GM13977 (cell line): ENCODE data around the gene CD99L2.

ENCODE experiments used
- DNase-seq: peaks from one replicate; pipeline ENCODE4 v3.0.0; 2012; ENCODE audit warnings: low spot score
- in situ Hi-C: fragments of 300-500 bp; cut with MboI; formaldehyde crosslinking; loops from one replicate; pipeline ENCODE4 v1.12.0; 2022; ENCODE audit warnings: low sequenced_read_pairs, low pct_unique_long_range_greater_than_20kb, mixed read lengths, inconsistent platforms; ENCODE audit not compliant: unreplicated experiment
- TF ChIP-seq, protein P1 (sequence below): IDR thresholded peaks from 2 replicates; pipeline ENCODE4 v1.5.1; 2012; ENCODE audit warnings: mild to moderate bottlenecking, control low read depth; ENCODE audit not compliant: insufficient read depth; ENCODE audit errors: extremely low read depth, missing control alignments

The CD99L2 gene

DNA sequence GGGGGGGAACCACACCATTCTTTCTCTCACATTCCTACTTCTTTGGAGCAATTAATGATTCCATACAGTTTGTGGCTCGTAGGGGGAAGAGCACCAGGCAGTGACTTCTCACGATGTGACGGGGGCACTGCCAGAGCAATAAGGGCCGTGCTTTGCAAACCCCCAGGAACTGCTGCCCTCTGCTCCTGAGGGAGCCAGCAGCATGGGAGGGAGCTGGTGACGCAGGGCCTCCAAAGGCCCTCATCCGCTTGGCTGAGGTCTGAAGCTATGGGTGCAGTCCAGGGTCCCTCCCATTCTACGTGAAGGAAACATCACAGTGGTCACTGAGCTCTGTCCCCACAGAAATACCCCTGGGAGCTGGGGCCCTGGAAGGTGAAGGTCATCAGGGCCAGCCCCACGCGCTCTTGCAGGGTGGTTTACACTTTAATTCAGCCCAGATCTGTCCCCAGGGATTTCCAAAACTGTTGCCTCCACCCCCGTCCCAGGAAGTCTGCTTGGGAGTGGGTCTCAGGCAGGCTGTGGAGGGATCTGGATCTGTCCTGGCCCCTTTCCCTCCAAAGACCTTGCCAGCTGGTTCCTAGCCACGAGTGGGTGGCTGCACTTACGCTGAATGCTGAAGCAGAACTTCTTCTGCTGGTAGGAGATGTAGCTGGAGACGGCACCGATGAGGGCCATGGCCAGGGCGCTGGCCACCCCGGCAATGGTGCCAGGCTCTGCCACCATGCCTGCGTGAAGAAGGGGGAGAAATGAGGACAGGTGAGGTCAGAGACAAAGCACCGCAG is 122.7 kb downstream of the CD99L2 start:
- TF ChIP-seq, protein P1, sequence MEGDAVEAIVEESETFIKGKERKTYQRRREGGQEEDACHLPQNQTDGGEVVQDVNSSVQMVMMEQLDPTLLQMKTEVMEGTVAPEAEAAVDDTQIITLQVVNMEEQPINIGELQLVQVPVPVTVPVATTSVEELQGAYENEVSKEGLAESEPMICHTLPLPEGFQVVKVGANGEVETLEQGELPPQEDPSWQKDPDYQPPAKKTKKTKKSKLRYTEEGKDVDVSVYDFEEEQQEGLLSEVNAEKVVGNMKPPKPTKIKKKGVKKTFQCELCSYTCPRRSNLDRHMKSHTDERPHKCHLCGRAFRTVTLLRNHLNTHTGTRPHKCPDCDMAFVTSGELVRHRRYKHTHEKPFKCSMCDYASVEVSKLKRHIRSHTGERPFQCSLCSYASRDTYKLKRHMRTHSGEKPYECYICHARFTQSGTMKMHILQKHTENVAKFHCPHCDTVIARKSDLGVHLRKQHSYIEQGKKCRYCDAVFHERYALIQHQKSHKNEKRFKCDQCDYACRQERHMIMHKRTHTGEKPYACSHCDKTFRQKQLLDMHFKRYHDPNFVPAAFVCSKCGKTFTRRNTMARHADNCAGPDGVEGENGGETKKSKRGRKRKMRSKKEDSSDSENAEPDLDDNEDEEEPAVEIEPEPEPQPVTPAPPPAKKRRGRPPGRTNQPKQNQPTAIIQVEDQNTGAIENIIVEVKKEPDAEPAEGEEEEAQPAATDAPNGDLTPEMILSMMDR = no peak
- no peak for DNase-seq
- in situ Hi-C loops = loop anchor here (10.0 kb wide), 1 partner anchor 309 kb away; no protein-coding TSS in a partner anchor

DNA sequence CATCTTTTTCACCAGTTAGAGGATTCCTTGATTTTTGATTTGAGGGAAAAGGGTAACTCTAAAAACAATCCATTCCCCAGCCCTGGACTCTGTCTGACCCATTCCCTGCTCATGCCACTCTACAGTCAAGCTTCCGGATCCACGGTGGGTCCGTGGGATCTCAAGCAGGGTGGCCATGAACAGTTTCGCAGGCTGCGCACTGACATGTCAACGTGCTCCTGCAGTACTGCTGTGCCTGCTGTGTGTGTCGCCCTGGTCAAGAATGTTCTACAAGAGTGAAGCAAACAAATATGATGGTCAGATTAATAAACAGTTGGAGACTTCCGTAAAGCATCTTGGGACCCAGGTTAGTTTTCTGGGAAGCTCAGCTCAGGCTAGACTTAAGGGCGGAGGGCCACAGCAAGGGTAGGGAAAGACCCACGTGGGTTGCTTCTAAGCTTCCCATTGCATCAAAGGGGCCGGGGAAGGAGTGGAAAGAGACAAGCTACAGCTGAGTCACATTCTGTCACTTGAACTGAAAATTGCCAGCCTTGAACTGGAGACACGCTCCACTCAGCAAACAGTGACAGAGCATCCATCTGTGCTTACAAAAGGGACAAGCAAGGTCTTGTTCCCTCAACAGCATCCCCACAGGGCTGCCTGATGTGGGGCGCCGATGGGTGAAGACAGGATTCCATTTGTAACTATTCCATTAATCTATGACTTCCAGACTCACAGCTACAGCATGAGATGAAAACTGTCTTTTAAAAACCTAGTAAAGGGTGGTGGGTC is 123.5 kb downstream of the CD99L2 start:
- in situ Hi-C loops = loop anchor here (10.0 kb wide), 1 partner anchor 310 kb away; no protein-coding TSS in a partner anchor
- no peak for DNase-seq

DNA sequence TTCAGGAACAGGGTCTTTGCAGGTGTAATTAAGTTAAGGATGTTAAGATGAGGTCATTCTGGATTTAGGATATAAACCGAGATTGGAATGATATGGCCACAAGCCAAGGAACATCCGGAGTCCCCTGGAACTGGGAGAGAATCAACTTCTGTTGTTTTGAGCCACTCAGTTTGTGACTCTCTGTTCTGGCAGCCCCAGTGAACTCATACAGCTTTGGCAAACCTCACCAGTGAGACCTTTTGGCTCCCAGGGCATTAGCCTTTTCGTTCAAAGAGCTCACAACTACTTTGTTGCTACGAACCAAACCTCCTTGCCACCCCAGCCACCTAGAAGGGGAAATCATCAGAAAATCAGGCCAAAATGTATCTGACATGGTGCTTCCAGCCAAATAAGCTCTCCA is 124.8 kb downstream of the CD99L2 start:
- TF ChIP-seq, protein P1 = no peak
- DNase-seq = no peak
- in situ Hi-C loops = loop anchor here (10.0 kb wide), 1 partner anchor 311 kb away; no protein-coding TSS in a partner anchor

More for the DNA sequence above, 123.5 kb downstream of the CD99L2 start:
- TF ChIP-seq, protein P1 = no peak

DNA sequence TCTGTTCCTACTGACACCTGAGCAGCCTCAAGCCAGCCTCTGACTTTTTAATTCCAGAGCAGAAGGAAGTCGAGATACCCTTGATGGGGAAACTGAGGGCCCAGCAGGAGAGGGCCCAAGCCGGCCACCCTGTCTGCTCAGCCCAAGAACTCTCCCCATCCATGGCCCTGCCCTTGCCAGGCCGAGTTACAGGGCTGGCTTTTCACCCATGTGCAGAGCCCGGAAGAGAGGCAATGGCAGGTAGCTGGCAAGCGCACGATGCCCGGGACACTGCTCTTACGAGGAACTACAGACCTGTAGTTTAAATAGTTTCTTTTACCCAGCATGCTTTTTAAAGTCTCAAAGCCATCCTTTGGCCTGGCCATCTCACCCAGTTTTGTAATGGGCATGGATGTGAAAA is 125.4 kb downstream of the CD99L2 start:
- TF ChIP-seq, protein P1 = no peak
- in situ Hi-C loops = loop anchor here (10.0 kb wide), 1 partner anchor 312 kb away; no protein-coding TSS in a partner anchor
- peak; percentile 11 for DNase-seq

DNA sequence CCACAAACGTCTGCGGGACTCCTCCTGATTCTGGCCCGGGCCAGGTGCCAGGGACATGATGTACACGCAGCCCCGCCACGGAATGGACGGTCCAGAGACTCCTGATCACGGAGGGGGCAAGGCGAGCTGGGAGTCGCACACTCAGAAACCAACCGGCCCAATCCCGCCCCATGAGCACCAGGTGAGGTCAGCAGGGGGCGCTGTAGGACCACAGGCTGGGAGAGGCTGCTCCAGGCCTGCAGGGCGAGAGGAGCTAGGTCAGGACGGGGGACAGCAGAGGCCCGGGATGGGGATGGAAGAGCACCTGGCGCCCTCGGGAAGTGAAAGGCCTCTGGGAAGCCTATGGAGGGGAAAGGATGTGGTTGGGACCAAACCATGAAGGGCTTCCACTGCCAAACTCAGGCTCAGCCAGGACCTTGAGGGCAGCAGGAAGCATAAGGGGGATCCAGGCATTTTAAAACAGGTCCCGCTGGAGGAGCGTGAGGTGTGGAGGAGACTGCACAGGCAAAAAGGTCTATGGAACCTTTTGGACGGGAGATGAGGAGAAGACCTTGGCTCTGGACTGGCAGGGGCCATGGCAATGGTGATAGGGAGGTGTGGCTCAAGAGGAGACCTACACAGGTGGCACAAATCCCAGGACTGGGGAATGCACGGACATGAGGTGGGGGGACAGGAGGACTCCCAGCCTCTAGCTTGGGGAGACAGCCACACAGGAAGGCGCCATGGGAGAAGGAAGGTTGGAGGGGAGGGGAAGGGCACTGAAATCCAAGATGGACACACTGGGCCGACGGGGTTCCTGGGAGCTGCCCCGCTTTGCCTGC is 126.1 kb downstream of the CD99L2 start:
- DNase-seq = peak; percentile 82
- in situ Hi-C loops = loop anchor here (10.0 kb wide), 1 partner anchor 312 kb away; no protein-coding TSS in a partner anchor
- TF ChIP-seq, protein P1 = peak; percentile 88

DNA sequence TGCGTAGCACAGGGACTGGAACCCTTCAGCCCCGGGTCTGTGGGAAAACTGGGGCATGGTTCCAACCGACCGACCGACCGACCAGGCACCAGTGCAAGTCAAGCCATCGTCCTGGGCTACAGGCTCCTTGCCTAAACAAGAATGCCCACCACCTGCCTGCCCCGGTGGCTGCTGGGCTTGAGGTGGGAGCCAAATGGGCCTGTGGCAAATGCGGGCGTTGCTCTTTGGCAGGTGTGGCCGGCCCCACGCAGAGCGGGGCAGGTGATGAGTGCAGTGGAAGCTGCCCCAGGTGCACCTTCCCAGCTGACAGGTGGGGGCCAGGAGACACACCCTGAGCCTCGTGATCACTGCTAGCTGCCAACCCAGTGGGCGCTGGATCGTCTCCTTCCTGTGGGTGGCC is 127.4 kb downstream of the CD99L2 start:
- in situ Hi-C loops = loop anchor here (10.0 kb wide), 1 partner anchor 314 kb away; no protein-coding TSS in a partner anchor
- TF ChIP-seq, protein P1 = no peak
- no peak for DNase-seq
